Suppressor macrophage (primary cell): ENCODE measurements around the gene PLEKHG1.
A peak's percentile ranks its signal among the peaks of the same experiment; 100 is the strongest.

Experiments
- DNase-seq, 4 experiments: peaks; one replicate each; pipeline ENCODE4 v3.0.0-alpha.2; 2020 to 2022

PLEKHG1 gene

DNA sequence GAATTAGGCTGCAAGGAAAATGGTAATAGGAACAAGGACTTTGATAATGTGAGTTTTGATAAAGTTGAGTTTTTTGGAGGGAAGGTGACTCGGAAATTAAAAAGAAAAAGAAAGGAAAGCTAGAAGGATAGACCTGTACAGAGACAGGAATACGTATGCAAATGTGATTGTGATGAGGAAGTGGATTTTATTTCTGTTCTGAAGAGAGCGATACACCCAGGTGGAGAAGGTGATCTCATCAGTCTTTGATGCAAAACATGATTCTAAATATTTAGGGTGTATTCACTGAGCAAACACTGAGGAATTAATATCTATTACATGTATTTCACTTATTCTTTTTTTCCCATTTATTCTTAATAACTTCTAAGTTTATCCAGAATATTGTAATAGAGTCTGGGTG is 9.2 kb upstream of the PLEKHG1 start:
- DNase-seq: no peak

DNA sequence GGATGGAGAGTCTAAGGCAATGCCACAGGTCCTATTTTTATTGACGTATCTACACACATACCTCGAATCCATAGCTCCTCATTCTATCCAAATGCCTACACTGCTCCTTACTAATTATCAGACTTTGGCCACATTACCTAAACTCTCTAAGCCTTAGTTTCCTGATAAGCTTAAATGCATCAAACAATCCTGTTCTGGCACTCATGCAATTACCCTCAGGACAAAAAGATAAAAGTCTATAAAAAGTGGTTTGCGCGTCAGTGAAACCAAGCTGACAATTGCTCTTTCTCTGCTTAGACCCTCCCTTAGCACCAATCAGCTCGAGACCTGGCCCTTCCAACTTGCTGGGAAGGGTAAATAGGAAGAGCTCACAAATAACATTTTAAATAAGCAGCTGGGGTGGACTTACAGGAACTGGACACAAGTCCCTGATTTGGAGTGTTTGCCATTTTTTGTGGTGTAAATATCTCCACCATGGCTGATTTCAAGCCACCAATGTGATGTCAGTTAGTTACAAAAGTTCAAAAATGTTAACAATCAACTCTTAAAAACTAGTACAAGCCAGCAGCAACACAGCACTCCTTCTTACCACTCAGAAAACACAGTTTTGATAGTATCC is 7.2 kb upstream of the PLEKHG1 start:
- no peak for DNase-seq

- no peak for DNase-seq
Observed at GRCh38 chr6:150593119-150593518, 6.6 kb upstream of the PLEKHG1 start.

DNA sequence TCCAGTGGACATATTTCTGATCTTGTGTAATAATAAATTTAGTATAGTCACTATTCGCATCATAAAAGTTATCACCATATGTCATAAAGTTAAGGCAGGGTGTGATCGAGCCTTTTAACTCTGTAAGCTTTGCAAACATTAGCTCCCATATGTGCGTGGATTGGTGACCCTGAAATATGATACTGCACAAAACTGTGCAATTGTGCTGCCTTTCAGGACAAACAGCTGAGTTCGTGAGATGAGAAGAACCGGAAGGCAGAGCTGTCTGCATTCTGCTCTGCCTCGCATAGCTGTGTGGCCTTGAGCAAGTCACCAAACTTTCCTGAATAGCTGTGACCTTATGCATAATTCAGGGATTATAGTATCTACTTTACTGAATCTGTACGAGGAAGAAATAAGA is 3.2 kb upstream of the PLEKHG1 start:
- no peak for DNase-seq

- no peak for DNase-seq
Observed at GRCh38 chr6:150598401-150598800, 1.3 kb upstream of the PLEKHG1 start.

GRCh38 chr6:150598858-150599198 is 857 bp upstream of the PLEKHG1 start:
- no peak for DNase-seq

GRCh38 chr6:150600010-150600300 is 270 bp downstream of the PLEKHG1 start:
- DNase-seq: no peak

DNA sequence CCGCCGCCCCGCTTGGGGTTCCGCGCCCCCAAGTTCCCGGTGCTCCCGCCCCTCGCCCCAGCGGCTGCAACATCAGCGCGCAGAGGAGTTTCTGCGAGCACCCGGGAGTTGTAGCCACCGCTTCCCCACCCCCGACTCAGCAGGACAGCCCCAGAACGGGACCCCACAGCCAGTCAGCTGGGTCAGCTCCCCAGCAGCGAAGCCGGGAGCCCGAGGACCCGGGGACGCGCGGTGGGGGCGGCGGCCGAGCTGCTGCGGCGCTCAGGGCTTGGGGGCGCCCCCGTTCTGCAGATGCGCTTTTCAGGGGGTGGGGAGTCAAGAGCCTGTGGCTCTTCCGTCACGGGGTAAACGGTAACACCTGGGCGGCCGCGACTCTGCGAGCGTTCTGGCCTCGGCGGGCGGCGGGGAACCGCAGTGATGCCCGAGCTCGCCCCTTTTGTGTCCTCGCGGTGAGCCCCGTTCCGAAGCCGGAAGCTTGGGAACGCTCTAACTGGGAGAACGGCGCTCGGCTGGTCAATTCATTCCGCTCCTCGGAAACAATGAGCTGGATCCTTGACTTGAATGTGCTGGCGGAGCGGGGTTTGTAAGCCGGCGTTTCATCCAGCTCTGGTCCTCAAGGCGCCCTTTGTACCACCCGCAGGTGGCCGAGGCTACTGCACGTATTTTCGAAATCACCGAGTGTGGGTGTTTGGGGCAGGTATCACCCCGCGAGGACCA is 774 bp downstream of the PLEKHG1 start:
- peak in 3 of 4 experiments; percentile 10 to 34 (median 33) for DNase-seq

- DNase-seq: no peak
Observed at GRCh38 chr6:150601439-150601838, 1.8 kb downstream of the PLEKHG1 start.

- DNase-seq: no peak
Observed at GRCh38 chr6:150603176-150603575, 3.5 kb downstream of the PLEKHG1 start.

DNA sequence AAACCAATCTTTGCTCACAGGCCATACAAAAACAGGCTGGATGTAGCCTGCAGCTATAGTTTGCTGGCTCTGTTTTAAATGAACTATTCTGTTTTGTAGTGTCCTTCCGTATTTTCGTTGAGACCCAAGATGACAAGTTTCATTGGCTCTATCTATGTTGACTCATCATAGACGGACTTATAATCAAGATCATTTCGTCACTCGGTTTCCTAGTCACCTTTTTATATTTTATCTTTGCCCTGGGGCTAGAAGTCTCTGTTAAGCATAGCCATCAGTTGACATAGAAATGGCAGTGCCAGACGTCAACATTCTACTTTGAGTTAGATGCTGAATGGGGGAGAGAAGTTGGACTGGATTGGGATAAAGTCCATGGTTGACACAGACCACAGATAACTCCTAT is 4.8 kb downstream of the PLEKHG1 start:
- no peak for DNase-seq

DNA sequence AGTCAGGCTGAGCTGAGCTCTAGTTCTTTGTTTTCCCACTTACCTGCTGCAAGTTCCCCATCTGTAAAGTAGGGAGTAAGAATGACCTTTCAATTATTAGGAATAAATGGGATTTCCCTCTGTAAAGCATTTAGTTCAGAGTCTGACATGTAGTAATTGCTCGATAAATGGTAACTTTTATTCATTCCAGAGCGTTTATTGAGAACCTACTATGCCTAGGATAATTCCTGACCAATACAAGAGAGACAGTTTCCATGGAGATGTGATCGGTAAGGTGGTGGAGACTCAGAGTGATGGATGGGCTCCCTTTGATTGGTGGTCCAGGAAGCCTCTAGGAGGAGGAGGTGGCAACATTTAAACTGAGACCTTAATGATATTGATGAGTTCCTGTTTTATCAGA is 5.6 kb downstream of the PLEKHG1 start:
- DNase-seq: no peak

GRCh38 chr6:150606168-150606591 is 6.5 kb downstream of the PLEKHG1 start:
- no peak for DNase-seq

DNA sequence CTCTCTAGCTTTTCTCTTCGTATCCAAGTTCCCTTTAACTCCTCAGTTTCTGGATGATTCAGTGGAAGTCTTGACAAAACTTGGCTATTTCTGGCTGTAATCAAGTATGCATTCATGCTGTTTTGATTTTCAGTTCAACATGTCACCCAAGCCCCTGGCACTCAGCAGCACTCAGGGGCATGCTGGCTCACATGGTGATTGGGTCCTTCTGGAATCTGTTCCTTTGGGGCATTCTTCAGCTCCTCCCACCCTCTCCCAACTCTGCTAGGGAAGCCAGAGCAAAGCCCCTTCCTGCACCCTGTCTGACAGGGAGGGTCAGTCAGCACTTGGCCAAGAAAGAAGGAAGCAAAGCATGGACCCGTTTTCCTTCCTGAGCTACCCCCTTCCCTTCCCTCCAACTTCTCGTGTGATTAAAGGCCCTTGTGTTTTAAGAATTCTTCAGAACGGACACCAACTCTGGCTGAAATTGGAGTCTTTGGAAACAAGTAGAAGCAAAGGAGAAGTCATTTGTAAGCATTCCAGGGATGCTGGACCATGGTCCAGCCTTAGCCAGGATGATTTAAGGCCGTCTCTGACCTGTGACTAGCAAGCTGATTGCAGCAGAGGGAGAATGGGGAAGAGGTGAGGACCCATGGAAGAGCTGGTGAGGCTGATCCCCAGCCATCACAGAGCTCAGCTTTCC is 7.1 kb downstream of the PLEKHG1 start:
- DNase-seq: no peak

DNA sequence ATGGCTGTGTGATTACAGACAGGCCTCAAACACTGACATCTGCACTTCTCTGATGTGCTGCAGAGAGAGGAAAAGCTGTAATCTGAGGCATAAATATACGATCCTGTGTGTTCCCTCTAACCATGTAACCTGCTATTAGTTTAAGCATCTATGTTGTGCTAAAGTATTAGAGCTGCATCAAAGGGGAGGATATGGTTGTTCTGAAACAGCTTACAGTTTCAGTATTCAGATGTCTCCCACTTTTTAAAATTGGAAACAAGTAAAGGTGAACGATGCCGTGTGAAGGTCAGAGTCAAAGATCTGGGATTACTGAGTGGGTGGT is 7.6 kb downstream of the PLEKHG1 start:
- DNase-seq: no peak

DNA sequence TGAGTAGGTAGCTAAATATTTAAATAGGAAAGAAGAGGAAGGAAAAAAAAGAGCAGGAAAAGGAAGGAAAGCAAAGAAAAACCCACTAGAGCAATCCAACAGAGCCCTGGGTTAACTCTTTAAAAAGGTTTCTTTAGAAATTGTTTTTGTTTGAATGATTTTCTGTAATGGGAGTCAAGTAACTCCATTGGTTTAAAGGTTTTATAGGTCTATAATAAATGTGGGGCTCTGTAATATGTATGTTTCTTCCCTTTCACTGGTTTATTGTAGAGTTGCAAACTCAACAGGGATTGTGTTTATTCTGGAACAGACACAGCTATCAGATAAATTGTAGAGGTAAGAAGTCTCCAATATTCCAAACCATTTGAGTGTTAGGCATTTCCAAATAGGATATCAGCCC is 10.9 kb downstream of the PLEKHG1 start:
- DNase-seq: no peak

DNA sequence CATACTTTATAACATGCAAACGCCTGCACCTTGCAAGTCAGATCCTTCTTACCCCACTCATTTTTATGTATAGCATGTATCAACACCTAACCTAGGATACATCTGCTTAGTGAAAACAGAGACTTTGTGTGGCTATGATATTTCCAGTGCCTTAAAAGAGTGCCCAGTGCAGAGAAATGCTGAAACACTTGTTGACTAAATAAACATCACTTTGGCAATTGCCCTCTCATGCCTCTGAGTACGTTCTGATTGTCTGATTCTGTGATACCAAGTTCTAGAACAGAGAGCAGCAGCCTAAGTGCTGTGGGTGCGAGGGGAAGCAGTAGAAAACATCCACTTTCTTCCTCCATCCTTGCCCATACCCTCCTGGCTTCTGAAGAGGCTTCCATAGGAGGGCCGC is 13.6 kb downstream of the PLEKHG1 start:
- no peak for DNase-seq

- no peak for DNase-seq
Observed at GRCh38 chr6:150615967-150616366, 16.3 kb downstream of the PLEKHG1 start.

GRCh38 chr6:150616586-150616985 is 16.9 kb downstream of the PLEKHG1 start:
- DNase-seq: no peak

DNA sequence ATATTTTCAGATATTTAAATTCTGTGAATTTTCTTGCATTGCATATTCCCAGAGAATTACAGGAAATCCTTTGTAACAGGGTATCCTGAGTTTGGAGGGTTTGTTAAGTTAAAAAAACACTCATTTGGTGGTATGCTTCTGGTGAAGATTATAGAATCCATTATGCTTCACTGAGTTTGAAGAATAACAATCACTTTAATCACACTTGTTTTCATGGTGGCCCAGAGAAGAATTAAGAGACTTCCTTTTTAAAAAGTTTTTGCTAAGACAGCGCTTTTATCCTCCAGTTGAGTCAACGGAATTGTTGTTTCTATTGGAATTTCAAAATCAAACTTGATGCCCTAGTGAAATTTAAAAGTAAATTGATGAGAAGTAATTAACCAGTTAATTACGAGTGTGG is 17.4 kb downstream of the PLEKHG1 start:
- DNase-seq: no peak

- no peak for DNase-seq
Observed at GRCh38 chr6:150617496-150618460, 18.1 kb downstream of the PLEKHG1 start.

DNA sequence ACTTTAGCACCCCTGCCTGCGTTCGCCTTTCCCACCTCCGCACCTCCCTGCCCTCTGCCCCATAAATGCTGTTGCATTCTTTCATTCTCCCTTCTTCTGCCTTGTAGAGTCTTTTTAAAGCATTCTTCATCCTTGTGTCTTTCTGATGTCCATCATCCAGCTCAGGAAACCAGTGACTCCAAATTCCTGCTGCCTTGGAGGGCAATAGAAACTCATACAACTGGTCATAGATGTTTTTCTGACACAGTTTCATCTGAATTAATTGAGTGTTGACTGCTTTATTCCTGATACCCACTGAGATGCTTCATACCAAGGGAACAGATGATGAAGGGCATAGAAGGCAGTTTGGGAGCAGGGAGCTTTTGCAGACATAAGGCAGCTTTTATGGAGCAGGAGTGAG is 19.6 kb downstream of the PLEKHG1 start:
- DNase-seq: no peak

DNA sequence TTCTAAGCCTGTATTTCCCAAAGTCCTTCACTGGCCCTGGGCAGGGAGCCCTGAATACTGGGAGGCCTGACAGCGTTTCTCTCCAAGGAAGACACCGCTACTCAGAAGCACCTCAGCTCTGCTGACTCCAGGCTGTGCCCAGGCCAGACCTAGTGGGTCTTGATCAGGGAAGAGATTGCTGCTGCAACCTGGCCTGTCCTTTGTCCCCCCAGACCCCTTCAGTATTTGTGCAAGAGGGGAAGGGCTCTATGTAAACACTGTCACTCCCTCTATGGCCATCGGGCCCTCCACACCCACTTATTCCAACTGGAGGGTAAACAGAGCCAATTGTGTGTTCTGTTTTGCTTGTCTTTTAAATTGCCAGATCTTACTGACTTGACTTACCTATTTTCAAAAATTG is 20.6 kb downstream of the PLEKHG1 start:
- no peak for DNase-seq
